NB4 (cell line): ENCODE measurements around the gene FAM107B.
"Not testable (repeated sequence)": the region's sequence is repeated elsewhere in the genome, so short reads cannot be mapped to it uniquely, and the experiment has no call there.

ENCODE experiments used
- DNase-seq: peaks from one replicate; pipeline ENCODE4 v3.0.0; 2010; ENCODE audit warnings: low read depth
- H3K4me3 ChIP-seq: one replicate; pipeline ENCODE4 v1.5.1; 2011; ENCODE audit warnings: mild to moderate bottlenecking, low read depth, low read length, moderate library complexity
- CTCF ChIP-seq: IDR thresholded peaks from one replicate; pipeline ENCODE4 v1.5.1; 2012; ENCODE audit warnings: low read depth, low read length
- MAX ChIP-seq: IDR thresholded peaks from 2 replicates; pipeline ENCODE4 v1.6.1; 2011; ENCODE audit warnings: low read depth, low read length
- MYC ChIP-seq: IDR thresholded peaks from 2 replicates; pipeline ENCODE4 v1.6.1; 2011; ENCODE audit warnings: low read depth, low read length
- POLR2A ChIP-seq: IDR thresholded peaks from 2 replicates; pipeline ENCODE4 v1.6.1; 2011; ENCODE audit warnings: mild to moderate bottlenecking; ENCODE audit not compliant: insufficient read length; ENCODE audit errors: extremely low read depth

Gene FAM107B

GRCh38 chr10:14660831-14661230 is 113.9 kb downstream of the FAM107B start:
- peak; percentile 51 for DNase-seq
- no peak overlapping the region for H3K4me3 ChIP-seq
- TF ChIP-seq CTCF (no peak), MYC (no peak), POLR2A (no peak), MAX (no peak)

DNA sequence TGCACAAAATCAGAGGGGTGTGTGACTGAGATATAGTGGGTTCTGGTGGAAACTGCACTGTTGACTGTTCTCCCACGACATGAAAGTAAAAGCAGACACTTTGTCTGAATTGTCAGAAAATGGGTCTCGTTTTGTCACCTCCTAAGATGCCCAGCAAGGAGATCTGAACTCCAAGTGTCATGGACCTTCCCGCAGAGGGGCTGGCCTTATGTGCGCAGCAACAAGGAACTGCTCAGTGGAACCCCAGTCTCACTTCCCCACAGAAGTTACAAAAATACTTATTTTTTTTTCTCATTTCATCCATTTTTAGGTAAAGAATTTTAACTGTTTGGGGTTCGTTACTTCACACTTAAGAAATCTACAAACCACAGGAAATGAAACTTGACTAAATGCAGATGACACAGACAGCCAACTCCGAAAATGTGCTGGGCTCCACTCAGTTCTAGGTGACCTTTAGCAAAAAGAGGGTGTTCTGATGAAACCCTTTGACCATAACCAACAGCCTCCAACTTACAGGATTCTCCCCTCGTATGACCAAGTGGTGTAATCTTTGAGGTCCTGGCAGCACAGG is 115.0 kb downstream of the FAM107B start:
- DNase-seq, result peak; percentile 90
- 0 out of 2 replicates have a peak, but pooled peaks have one; percentile 18 for TF ChIP-seq MAX
- TF ChIP-seq POLR2A, result no peak
- TF ChIP-seq CTCF, result no peak
- peak; percentile 49 for TF ChIP-seq MYC
- peak overlapping the region; percentile 6 for H3K4me3 ChIP-seq

GRCh38 chr10:14659137-14659536 is 115.6 kb downstream of the FAM107B start:
- DNase-seq, H3K4me3 ChIP-seq: not testable (repeated sequence)

GRCh38 chr10:14658331-14659127 is 116.2 kb downstream of the FAM107B start:
- peak; percentile 49 for DNase-seq
- H3K4me3 ChIP-seq, result no peak overlapping the region
- TF ChIP-seq MAX, result no peak
- TF ChIP-seq MYC, result no peak
- TF ChIP-seq POLR2A, result no peak
- no peak for TF ChIP-seq CTCF

DNA sequence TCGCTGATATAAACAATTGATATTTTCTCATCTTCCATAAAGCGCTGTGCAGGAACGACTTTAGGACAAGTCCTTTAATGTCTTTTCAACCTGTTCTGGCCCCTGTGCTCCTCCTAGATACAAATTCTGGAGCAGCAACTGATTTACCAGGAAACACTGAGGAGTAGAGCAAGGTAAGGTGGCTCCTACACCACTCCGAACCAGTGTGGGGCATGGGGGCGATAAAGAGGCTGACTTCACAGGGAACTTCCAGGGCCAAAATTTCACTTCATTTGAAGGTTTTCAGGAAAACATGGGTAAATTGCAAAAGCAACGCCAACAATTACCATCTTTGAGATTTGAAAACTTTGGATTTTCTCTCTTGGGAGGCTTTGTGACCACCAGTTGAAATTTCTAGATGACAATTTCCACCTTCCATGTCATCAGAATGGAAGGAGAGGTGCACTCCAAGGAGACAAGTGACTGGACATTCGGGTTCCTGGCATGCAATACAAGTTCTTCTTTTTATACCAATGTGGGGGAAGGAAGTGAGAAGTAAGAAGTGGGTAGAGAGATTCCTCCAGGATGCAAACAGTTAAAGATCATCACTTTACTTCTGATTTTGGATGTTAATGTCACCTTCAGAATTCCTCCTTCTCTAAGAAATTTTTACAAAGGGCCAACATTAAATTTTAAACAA is 118.5 kb downstream of the FAM107B start:
- no peak for DNase-seq
- H3K4me3 ChIP-seq, result no peak overlapping the region
- TF ChIP-seq MYC, result no peak
- no peak for TF ChIP-seq CTCF
- TF ChIP-seq MAX, result no peak
- no peak for TF ChIP-seq POLR2A

- TF ChIP-seq MYC, result no peak
- TF ChIP-seq CTCF, result no peak
- TF ChIP-seq MAX, result no peak
- TF ChIP-seq POLR2A, result no peak
- no peak overlapping the region for H3K4me3 ChIP-seq
- no peak for DNase-seq
Measured at GRCh38 chr10:14654821-14655382, 119.8 kb downstream of the FAM107B start.
